ENCODE measurements around the gene RABGGTA. TPM values are rescaled to one million over a fixed set of nuclear protein-coding genes. Genes with fewer than 3 reads are reported as not detected.

Gene RABGGTA
- total and polyA plus RNA-seq, 10 of the 15 experiments (the other 5 are each of a cell fraction or from before 2014, with no cell fraction given): 19.1 to 75.6 (median 46.9) TPM

DNA sequence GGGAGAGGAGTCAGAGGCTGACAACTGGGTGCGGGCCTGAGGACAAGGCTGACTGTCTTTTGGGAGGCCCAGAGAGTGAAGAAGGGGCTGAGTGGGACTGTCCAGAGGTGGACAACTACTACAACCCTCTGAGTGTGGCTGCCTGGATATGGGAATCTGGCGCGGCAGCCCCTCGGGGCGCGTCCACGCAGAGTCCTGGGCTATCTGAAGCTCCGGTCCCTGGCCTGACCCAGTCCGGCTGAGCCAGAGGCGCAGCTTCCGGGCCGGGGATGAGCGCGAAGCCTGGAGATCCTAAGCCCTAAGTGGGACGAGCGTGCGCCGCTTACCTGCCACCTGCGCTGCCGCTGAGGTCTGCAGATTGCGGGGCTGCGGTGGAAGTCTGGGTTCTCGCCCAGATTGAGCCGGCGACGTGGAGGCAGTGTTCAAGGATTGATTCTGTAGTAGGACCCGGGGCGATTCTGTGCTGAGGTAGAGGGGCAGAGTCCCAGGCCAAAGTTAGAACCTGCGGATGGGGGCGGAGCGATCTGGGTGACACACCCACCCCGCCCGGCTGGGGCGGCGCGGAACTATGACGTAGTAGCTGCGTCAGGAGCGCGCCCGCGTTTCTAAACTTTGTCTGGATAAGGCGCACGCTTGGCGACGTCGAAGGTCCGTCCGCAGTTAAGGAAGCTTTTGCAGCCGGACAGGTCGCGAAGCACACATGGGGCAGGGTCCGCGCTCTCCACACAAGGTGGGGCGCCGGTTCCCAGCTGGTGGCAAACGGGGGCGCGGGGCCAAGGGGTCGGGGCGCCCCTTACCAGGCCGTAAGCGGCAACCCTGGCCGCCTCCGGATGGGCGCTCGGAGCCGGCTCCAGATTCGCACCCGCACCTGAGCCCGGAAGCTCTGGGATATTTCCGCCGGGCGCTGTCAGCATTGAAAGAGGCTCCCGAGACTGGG is 28.1 kb upstream of the RABGGTA start, which contains the start of the genes DHRS1 and NOP9:
DHRS1 (minus strand) TSS at position 526 of the 937 bp plus-strand sequence. CDS start 674 bp downstream, outside the sequence.
NOP9 (plus strand) TSS at position 596 of the 937 bp plus-strand sequence; CDS start at position 701, 105 bp downstream.
- peak; percentile 74 for FAIRE-seq
- RAD21 ChIA-PET (ENCODE audit: unreplicated experiment): interaction anchor here (0.6 to 7.8 kb wide), 16 partner anchors 8 to 406 kb away, joined by 3 to 231 read pairs (median 4); partner anchors contain the start of genes CIDEB, IPO4, MDP1 and RABGGTA
- TF ChIP-seq, protein P1, sequence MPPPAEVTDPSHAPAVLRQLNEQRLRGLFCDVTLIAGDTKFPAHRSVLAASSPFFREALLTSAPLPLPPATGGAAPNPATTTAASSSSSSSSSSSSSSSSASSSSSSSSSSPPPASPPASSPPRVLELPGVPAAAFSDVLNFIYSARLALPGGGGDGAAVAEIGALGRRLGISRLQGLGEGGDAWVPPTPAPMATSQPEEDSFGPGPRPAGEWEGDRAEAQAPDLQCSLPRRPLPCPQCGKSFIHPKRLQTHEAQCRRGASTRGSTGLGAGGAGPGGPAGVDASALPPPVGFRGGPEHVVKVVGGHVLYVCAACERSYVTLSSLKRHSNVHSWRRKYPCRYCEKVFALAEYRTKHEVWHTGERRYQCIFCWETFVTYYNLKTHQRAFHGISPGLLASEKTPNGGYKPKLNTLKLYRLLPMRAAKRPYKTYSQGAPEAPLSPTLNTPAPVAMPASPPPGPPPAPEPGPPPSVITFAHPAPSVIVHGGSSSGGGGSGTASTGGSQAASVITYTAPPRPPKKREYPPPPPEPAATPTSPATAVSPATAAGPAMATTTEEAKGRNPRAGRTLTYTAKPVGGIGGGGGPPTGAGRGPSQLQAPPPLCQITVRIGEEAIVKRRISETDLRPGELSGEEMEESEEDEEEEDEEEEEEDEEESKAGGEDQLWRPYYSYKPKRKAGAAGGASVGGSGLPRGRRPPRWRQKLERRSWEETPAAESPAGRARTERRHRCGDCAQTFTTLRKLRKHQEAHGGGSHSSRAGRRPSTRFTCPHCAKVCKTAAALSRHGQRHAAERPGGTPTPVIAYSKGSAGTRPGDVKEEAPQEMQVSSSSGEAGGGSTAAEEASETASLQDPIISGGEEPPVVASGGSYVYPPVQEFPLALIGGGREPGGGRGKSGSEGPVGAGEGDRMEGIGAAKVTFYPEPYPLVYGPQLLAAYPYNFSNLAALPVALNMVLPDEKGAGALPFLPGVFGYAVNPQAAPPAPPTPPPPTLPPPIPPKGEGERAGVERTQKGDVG (CRISPR knock-in tag; IDR thresholded peaks at IDR 0.05): no peak
- TF ChIP-seq POLR2A (IDR thresholded peaks at IDR 0.05; ENCODE audit: low read depth, low read length) (peak; percentile 85), HDAC2 (IDR thresholded peaks at IDR 0.05) (0 out of 2 replicates have a peak, but pooled peaks have one; percentile 71), SMAD5 (IDR thresholded peaks at IDR 0.05; ENCODE audit: low read depth) (peak; percentile 36; the same call in 1 of the 2 replicates), ASH2L (IDR thresholded peaks at IDR 0.05; ENCODE audit: borderline replicate concordance, low read depth) (no peak), JUND (IDR thresholded peaks at IDR 0.05; ENCODE audit: low read depth, low read length) (no peak), SUPT20H (IDR thresholded peaks at IDR 0.05; ENCODE audit: borderline replicate concordance, control insufficient read depth, low read depth, low read length) (no peak), RUNX3 (IDR thresholded peaks at IDR 0.05; ENCODE audit: low read length) (no peak), NFYA (IDR thresholded peaks at IDR 0.05; ENCODE audit: borderline replicate concordance, low read depth, low read length) (no peak), ZNF384 (IDR thresholded peaks at IDR 0.05; ENCODE audit: borderline replicate concordance, low read depth, low read length) (no peak), SIX5 (IDR thresholded peaks at IDR 0.05; ENCODE audit: low read depth, low read length, severe bottlenecking) (peak; percentile 42), KAT2A (conservative IDR thresholded peaks at IDR 0.05; ENCODE audit: control insufficient read depth, low read depth, low read length) (no peak), CBX3 (IDR thresholded peaks at IDR 0.05; ENCODE audit: borderline replicate concordance, low read depth) (no peak), MTA3 (IDR thresholded peaks at IDR 0.05; ENCODE audit: borderline replicate concordance, low read length) (no peak)
- TF ChIP-seq, protein P2, sequence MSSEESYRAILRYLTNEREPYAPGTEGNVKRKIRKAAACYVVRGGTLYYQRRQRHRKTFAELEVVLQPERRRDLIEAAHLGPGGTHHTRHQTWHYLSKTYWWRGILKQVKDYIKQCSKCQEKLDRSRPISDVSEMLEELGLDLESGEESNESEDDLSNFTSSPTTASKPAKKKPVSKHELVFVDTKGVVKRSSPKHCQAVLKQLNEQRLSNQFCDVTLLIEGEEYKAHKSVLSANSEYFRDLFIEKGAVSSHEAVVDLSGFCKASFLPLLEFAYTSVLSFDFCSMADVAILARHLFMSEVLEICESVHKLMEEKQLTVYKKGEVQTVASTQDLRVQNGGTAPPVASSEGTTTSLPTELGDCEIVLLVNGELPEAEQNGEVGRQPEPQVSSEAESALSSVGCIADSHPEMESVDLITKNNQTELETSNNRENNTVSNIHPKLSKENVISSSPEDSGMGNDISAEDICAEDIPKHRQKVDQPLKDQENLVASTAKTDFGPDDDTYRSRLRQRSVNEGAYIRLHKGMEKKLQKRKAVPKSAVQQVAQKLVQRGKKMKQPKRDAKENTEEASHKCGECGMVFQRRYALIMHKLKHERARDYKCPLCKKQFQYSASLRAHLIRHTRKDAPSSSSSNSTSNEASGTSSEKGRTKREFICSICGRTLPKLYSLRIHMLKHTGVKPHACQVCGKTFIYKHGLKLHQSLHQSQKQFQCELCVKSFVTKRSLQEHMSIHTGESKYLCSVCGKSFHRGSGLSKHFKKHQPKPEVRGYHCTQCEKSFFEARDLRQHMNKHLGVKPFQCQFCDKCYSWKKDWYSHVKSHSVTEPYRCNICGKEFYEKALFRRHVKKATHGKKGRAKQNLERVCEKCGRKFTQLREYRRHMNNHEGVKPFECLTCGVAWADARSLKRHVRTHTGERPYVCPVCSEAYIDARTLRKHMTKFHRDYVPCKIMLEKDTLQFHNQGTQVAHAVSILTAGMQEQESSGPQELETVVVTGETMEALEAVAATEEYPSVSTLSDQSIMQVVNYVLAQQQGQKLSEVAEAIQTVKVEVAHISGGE (CRISPR knock-in tag; IDR thresholded peaks at IDR 0.05): no peak

More for the DNA sequence above, 28.1 kb upstream of the RABGGTA start, which contains the start of the genes DHRS1 and NOP9:
- SMC1A ChIA-PET (ENCODE audit: uncharacterized antibody, unreplicated experiment): interaction anchor here (1.0 to 10.1 kb wide), 9 partner anchors 7 to 139 kb away, joined by 3 to 201 read pairs (median 17); partner anchors contain the start of genes CIDEB, IRF9, MDP1 and RABGGTA
- H3K27me3 ChIP-seq (replicated peaks in 1 of 2; ENCODE audit: control insufficient read depth in 2 of 2, insufficient read depth in 2 of 2, low read length in 1 of 2): no peaks in the 10 kb centered on the region
- intact Hi-C loops (cut with micrococcal nuclease; ENCODE audit: unreplicated experiment) (loop anchor here (5.0 kb wide), 2 partner anchors 152 to 207 kb away; partner anchors contain the start of genes PCK2, PSME2 and RNF31), in situ Hi-C loops (cut with MboI) (loop anchor here (5.0 kb wide), 1 partner anchor 57 kb away; the partner anchor contains the start of gene TINF2)
- H4K20me1 ChIP-seq (ENCODE audit: control insufficient read depth, insufficient read depth): no peaks in the 10 kb centered on the region
- H3K9ac ChIP-seq (ENCODE audit: control insufficient read depth, insufficient read depth, low read length): peak within 1 kb of the TSS; percentile 74
- CTCF ChIA-PET: interaction anchor here (0.7 to 13.4 kb wide), 13 partner anchors 9 to 242 kb away, joined by 3 to 368 read pairs (median 5); partner anchors contain the start of genes CIDEB, LTB4R, LTB4R2 and MDP1
- H3K79me2 ChIP-seq (ENCODE audit: control insufficient read depth, insufficient read depth, low read length): peaks cover 23% of the 10 kb centered on the region
- DNase-seq (ENCODE audit: low read depth, low spot score): peak; percentile 65
- peak within 1 kb of the TSS; percentile 85 for H2AFZ ChIP-seq (ENCODE audit: control insufficient read depth, low read depth, low read length)
- H3K4me1 ChIP-seq (ENCODE audit: control insufficient read depth, insufficient read depth, low read length): peaks cover 25% of the 10 kb centered on the region
- H3K4me3 ChIP-seq: peak within 1 kb of the TSS; percentile 96
- peak within 1 kb of the TSS; percentile 51 for H3K27ac ChIP-seq (ENCODE audit: control insufficient read depth, insufficient read depth)
- no peaks in the 10 kb centered on the region for H3K9me3 ChIP-seq (replicated peaks; ENCODE audit: control insufficient read depth, insufficient read depth, low read length)
- BruUV-seq (replicated peaks): TSS peak; percentile 75
- peak within 1 kb of the TSS; percentile 95 for H3K4me2 ChIP-seq (ENCODE audit: control insufficient read depth, insufficient read depth)
- WGBS (ENCODE audit: insufficient coverage, insufficient replicate concordance, low lambda C conversion rate, missing lambda C conversion rate): 1% methylated on average over 75 of the region's 75 CpGs
- POLR2A ChIA-PET: interaction anchor here (0.9 to 9.0 kb wide), 9 partner anchors 8 to 138 kb away, joined by 3 to 118 read pairs (median 5); partner anchors contain the start of genes CIDEB, IRF9, MDP1 and TINF2
- peaks cover 12 to 30% of the 10 kb centered on the region in 2 experiments for H3K36me3 ChIP-seq (ENCODE audit: control insufficient read depth in 2 of 2, insufficient read depth in 2 of 2, low read length in 1 of 2)
- peak; percentile 79 for ATAC-seq

All from GM12878 (cell line).